K562 (cell line): Measurements from ENCODE around the gene ALKBH7. TPM values are rescaled to one million over a fixed set of nuclear protein-coding genes. Genes with fewer than 3 reads are reported as not detected.
A peak's percentile ranks its signal among the peaks of the same experiment; 100 is the strongest.

ENCODE experiments used
- ATAC-seq: fragments of 200-7000 bp; cut with Tn5 transposase; 3 replicates; pipeline ENCODE4 v1.9.1; 2020; ENCODE audit warnings: moderate library complexity
- BruUV-seq: library from RNA; stranded (reverse); fragments of 400-500 nt; replicated peaks from 2 replicates; lab custom pipeline; 2021; lab: Mats Ljungman, UMichigan
- CTCF ChIA-PET: fragments of 300-600 bp; formaldehyde crosslinking; extraction: SDS; loops from one replicate; lab custom pipeline; 2021; ENCODE audit warnings: low intra/inter-chr PET ratio; lab: Yijun Ruan, JAX
- POLR2A ChIA-PET: fragments of 300-600, 350-650 bp; sonication (Branson Sonifier 250); formaldehyde crosslinking; extraction: SDS; loops from one replicate; lab custom pipeline; 2021; ENCODE audit warnings: antibody characterized with exemption, inconsistent platforms; lab: Yijun Ruan, JAX
- DNase-seq, 4 experiments: peaks; one replicate each; pipeline versions ENCODE4 v3.0.0 to v3.0.0-alpha.2; 2011 to 2018; ENCODE audit warnings: low spot score in 3 of 4, mixed read lengths in 3 of 4; ENCODE audit errors: extremely low read depth in 1 of 4
- FAIRE-seq: peaks from 2 replicates; lab custom pipeline; 2011; peaks lifted over from hg19 to GRCh38; lab: Jason Lieb, UNC
- H2AFZ ChIP-seq: 2 replicates; pipeline ENCODE4 v1.6.0; 2011; ENCODE audit warnings: low read depth, low read length, control low read depth, inconsistent platforms
- H3K27ac ChIP-seq: fragments of 200-600 bp; 3 replicates; pipeline ENCODE4 v1.8.0; 2011; ENCODE audit warnings: low read depth, mild to moderate bottlenecking, control low read depth, inconsistent platforms, low read length, moderate library complexity, mixed read lengths; ENCODE audit errors: extremely low read depth
- H3K27me3 ChIP-seq, 2 experiments: fragments of 300-600 bp in 1 of 2; 2 replicates in 1 of 2; 3 replicates in 1 of 2; pipeline versions ENCODE4 v1.6.0 to v1.8.0; 2011; ENCODE audit warnings: inconsistent platforms in 2 of 2, low read length in 2 of 2, mild to moderate bottlenecking in 1 of 2, mixed read lengths in 1 of 2, moderate library complexity in 1 of 2; ENCODE audit not compliant: control insufficient read depth in 2 of 2, insufficient read depth in 2 of 2
- H3K36me3 ChIP-seq: fragments of 300-600 bp; 3 replicates; pipeline ENCODE4 v1.8.0; 2011; ENCODE audit warnings: mild to moderate bottlenecking, low read length, inconsistent platforms; ENCODE audit not compliant: control insufficient read depth, insufficient read depth
- H3K4me1 ChIP-seq, 2 experiments: fragments of 200-600 bp in 1 of 2; replicated peaks in 1 of 2; 2 replicates in 1 of 2; 3 replicates in 1 of 2; pipeline versions ENCODE4 v1.5.1 to v1.8.0; 2011; ENCODE audit warnings: inconsistent platforms in 2 of 2, low read length in 2 of 2, mild to moderate bottlenecking in 1 of 2, mixed read lengths in 1 of 2, moderate library complexity in 1 of 2; ENCODE audit not compliant: control insufficient read depth in 2 of 2, insufficient read depth in 2 of 2
- H3K4me2 ChIP-seq: 2 replicates; pipeline ENCODE4 v1.6.1; 2011; ENCODE audit warnings: low read length, control low read depth, inconsistent platforms, mixed read lengths; ENCODE audit not compliant: insufficient read depth
- H3K4me3 ChIP-seq: fragments of 200-600 bp; sonication (generic), shearing (Covaris generic); 2 replicates; pipeline ENCODE4 v1.5.1; 2016; ENCODE audit warnings: control low read depth, inconsistent platforms
- H3K79me2 ChIP-seq: fragments of 200-600 bp; 3 replicates; pipeline ENCODE4 v1.8.0; 2011; ENCODE audit warnings: low read length, inconsistent platforms; ENCODE audit not compliant: control insufficient read depth, insufficient read depth
- H3K9ac ChIP-seq, 2 experiments: 2 replicates each; pipeline versions ENCODE4 v1.6.0 to v1.6.1; 2011; ENCODE audit warnings: low read depth in 2 of 2, low read length in 2 of 2, control low read depth in 1 of 2, inconsistent platforms in 1 of 2, mild to moderate bottlenecking in 1 of 2, mixed read lengths in 1 of 2; ENCODE audit not compliant: insufficient read depth in 1 of 2
- H3K9me1 ChIP-seq: one replicate; pipeline ENCODE4 v1.6.0; 2011; ENCODE audit warnings: inconsistent platforms, mild to moderate bottlenecking, low read length, moderate library complexity; ENCODE audit not compliant: control insufficient read depth, insufficient read depth
- H3K9me3 ChIP-seq: replicated peaks from 2 replicates; pipeline ENCODE4 v1.5.1; 2011; ENCODE audit warnings: low read depth, low read length, inconsistent platforms; ENCODE audit not compliant: control insufficient read depth, insufficient read depth
- H4K20me1 ChIP-seq: replicated peaks from 2 replicates; pipeline ENCODE4 v1.6.1; 2011; ENCODE audit warnings: low read length, inconsistent platforms, mixed read lengths; ENCODE audit not compliant: control insufficient read depth, insufficient read depth
- ATF1 ChIP-seq, 2 experiments: fragments of 450-650 bp in 1 of 2; IDR thresholded peaks; 2 replicates each; pipeline ENCODE4 v1.6.1; 2016; ENCODE audit warnings: missing compliant biosample characterization in 1 of 2, missing genetic modification characterization in 1 of 2
- CREB3 ChIP-seq: fragments of 450-650 bp; conservative IDR thresholded peaks from 2 replicates; pipeline ENCODE4 v1.6.1; 2016; ENCODE audit warnings: missing genetic modification characterization, low read depth, mild to moderate bottlenecking, missing compliant biosample characterization, moderate library complexity
- EGR1 ChIP-seq: fragments of 450-650 bp; conservative IDR thresholded peaks from 2 replicates; pipeline ENCODE4 v1.6.1; 2017; ENCODE audit warnings: mild to moderate bottlenecking
- ESRRB ChIP-seq: fragments of 250-450 bp; sonication (Bioruptor Pico); IDR thresholded peaks from 2 replicates; pipeline ENCODE4 v1.5.0; 2020; ENCODE audit warnings: mild to moderate bottlenecking, moderate library complexity, borderline replicate concordance
- FOS ChIP-seq: IDR thresholded peaks from 3 replicates; pipeline ENCODE4 v1.6.1; 2011; ENCODE audit not compliant: insufficient read length; ENCODE audit errors: extremely low read depth
- FOXK1 ChIP-seq: sonication (generic); formaldehyde crosslinking; IDR thresholded peaks from 2 replicates; pipeline ENCODE4 v1.8.0; 2022; ENCODE audit warnings: missing genetic modification reagents, mild to moderate bottlenecking, borderline replicate concordance
- HDAC1 ChIP-seq, 2 experiments: fragments of 450-650 bp; IDR thresholded peaks; 2 replicates each; pipeline ENCODE4 v1.6.1; 2016 to 2017; ENCODE audit warnings: inconsistent platforms in 1 of 2, mild to moderate bottlenecking in 1 of 2, moderate library complexity in 1 of 2
- HLTF ChIP-seq: fragments of 450-650 bp; IDR thresholded peaks from 2 replicates; pipeline ENCODE4 v1.6.1; 2016
- KDM1A ChIP-seq, 2 experiments: fragments of 450-650 bp; IDR thresholded peaks; 2 replicates each; pipeline ENCODE4 v1.6.1; 2016; ENCODE audit warnings: mild to moderate bottlenecking in 2 of 2
- MEF2D ChIP-seq: conservative IDR thresholded peaks from 2 replicates; pipeline ENCODE4 v1.6.1; 2016; ENCODE audit warnings: low read depth, missing genetic modification characterization, missing compliant biosample characterization
- NFE2 ChIP-seq: IDR thresholded peaks from 2 replicates; pipeline ENCODE4 v1.6.1; 2014; ENCODE audit warnings: antibody characterized with exemption, low read depth
- RFX5 ChIP-seq: IDR thresholded peaks from 2 replicates; pipeline ENCODE4 v1.6.1; 2011; ENCODE audit warnings: low read depth, mild to moderate bottlenecking, improper control_type of control experiment, low read length
- ZBTB1 ChIP-seq: sonication (generic); formaldehyde crosslinking; IDR thresholded peaks from 2 replicates; pipeline ENCODE4 v1.8.1; 2023; ENCODE audit warnings: missing genetic modification reagents, low read depth, mild to moderate bottlenecking, borderline replicate concordance
- ZBTB26 ChIP-seq: fragments of 450-650 bp; formaldehyde crosslinking; IDR thresholded peaks from 2 replicates; pipeline ENCODE4 v1.4.0; 2022; ENCODE audit warnings: missing genetic modification characterization
- WGBS: fragments of 100-300 bp; shearing (Covaris generic); methylation state at CpG from one replicate; pipeline ENCODE4 v1.1.6; 2016; ENCODE audit warnings: low coverage, mixed read lengths; ENCODE audit not compliant: insufficient coverage; ENCODE audit errors: missing lambda C conversion rate; 5-methylcytosine and 5-hydroxymethylcytosine counted together
- in situ Hi-C: fragments of 300-500 bp; cut with MboI; formaldehyde crosslinking; loops from 4 replicates; pipeline ENCODE4 v1.15.0; 2018; ENCODE audit warnings: inconsistent platforms, mixed read lengths
- intact Hi-C: fragments of 100-400 bp; cut with micrococcal nuclease; formaldehyde crosslinking; loops from 2 replicates; pipeline ENCODE4 v1.14.2; 2022
- polyA plus RNA-seq, 8 experiments: library from polyadenylated mRNA; depleted of rRNA in 4 of 8; stranded (reverse) in 5 of 8; unstranded in 3 of 8; fragments of >200 nt; fragmentation: Nextera tagmentation in 2 of 8; fragmentation: Illumina TruSeq in 1 of 8; extraction: Ambion mirVana in 2 of 8; extraction: Trizol in 1 of 8; gene quantifications; 2 replicates each; pipeline versions ENCODE4 v1.2.1 to v1.2.3, GENCODE V29; 2011 to 2014; ENCODE audit warnings: inconsistent platforms in 1 of 8, missing spikeins in 1 of 8
- total RNA-seq, 7 experiments: library from RNA; depleted of rRNA in 6 of 7; stranded (reverse); fragments of >200 nt in 6 of 7; fragmentation: Illumina TruSeq in 2 of 7; extraction: Trizol in 2 of 7; gene quantifications; 2 replicates each; pipeline versions ENCODE4 v1.2.1 to v1.2.3, GENCODE V29; 2011 to 2021; ENCODE audit warnings: low replicate concordance in 1 of 7

Gene ALKBH7
- total and polyA plus RNA-seq, 9 of the 15 experiments (the other 6 are each of a cell fraction or from before 2014, with no cell fraction given): 0.69 to 94.8 (median 17.6) TPM

- CTCF ChIA-PET: no interaction called here
- no TSS peak for BruUV-seq
Observed at GRCh38 chr19:6333439-6333838, 39.2 kb upstream of the ALKBH7 start, which contains the start of gene ACER1. TSS of gene ACER1 (minus strand) at chr19:6333612. CDS start at chr19:6333551, 61 bp downstream.

GRCh38 chr19:6334490-6335285 lies 37.9 kb upstream of the ALKBH7 start:
- ATAC-seq (no peak), DNase-seq (peak in 1 of 4 experiments; percentile 14), FAIRE-seq (no peak)
- WGBS: 8% methylated on average over 5 of the region's 6 CpGs
- H3K9ac ChIP-seq: no peak overlapping the region
- no peak overlapping the region for H3K4me2 ChIP-seq
- no TSS peak for BruUV-seq
- peaks cover 0 to 37% of the 10 kb centered on the region in 2 experiments; a peak in 4 of 5 replicates for H3K27me3 ChIP-seq
- no peaks in the 10 kb centered on the region for H3K79me2 ChIP-seq
- H3K9me1 ChIP-seq: no peaks in the 10 kb centered on the region
- CTCF ChIA-PET: no interaction called here
- H2AFZ ChIP-seq: no peak overlapping the region
- H3K9me3 ChIP-seq: no peaks in the 10 kb centered on the region; the same call in 1 of the 2 replicates
- intact Hi-C loops (no loop called here), in situ Hi-C loops (no loop called here)
- H3K4me3 ChIP-seq: no peak overlapping the region
- H3K4me1 ChIP-seq: peaks cover 0 to 5% of the 10 kb centered on the region in 2 experiments; a peak in 2 of 5 replicates
- no peak overlapping the region for H3K27ac ChIP-seq
- H3K36me3 ChIP-seq: no peaks in the 10 kb centered on the region
- H4K20me1 ChIP-seq: no peaks in the 10 kb centered on the region; the same call in 1 of the 2 replicates
- POLR2A ChIA-PET: interaction anchor here (0.6 kb wide), 1 partner anchor 23 kb away, joined by 3 read pairs; no protein-coding TSS in a partner anchor
- TF ChIP-seq HDAC1 (IDR thresholded peaks at IDR 0.05): no peak
- TF ChIP-seq FOS: no peak
- no peak for TF ChIP-seq RFX5
- no peak for TF ChIP-seq ATF1 (CRISPR knock-in tag; IDR thresholded peaks at IDR 0.05)
- no peak for TF ChIP-seq ATF1 (tag; IDR thresholded peaks at IDR 0.05)
- no peak for TF ChIP-seq ESRRB
- TF ChIP-seq CREB3 (tag): no peak
- no peak for TF ChIP-seq ZBTB1 (CRISPR knock-in tag)
- no peak for TF ChIP-seq ZBTB26 (CRISPR knock-in tag)
- no peak for TF ChIP-seq FOXK1 (CRISPR knock-in tag)
- TF ChIP-seq KDM1A (IDR thresholded peaks at IDR 0.05): peak in 1 of 2 experiments; percentile 51; a peak in 2 of 4 replicates

More at GRCh38 chr19:6333439-6333838, 39.2 kb upstream of the ALKBH7 start, which contains the start of gene ACER1:
- Histone ChIP-seq H3K36me3 (no peaks in the 10 kb centered on the region), H3K79me2 (no peaks in the 10 kb centered on the region), H3K9ac (peak within 1 kb of the TSS in 1 of 2 experiments; percentile 26; a peak in 1 of 4 replicates), H3K27me3 (peaks cover 0 to 37% of the 10 kb centered on the region in 2 experiments), H3K9me1 (no peaks in the 10 kb centered on the region), H3K9me3 (no peaks in the 10 kb centered on the region; the same call in 1 of the 2 replicates), H3K4me3 (no peak within 1 kb of the TSS), H4K20me1 (no peaks in the 10 kb centered on the region; the same call in 1 of the 2 replicates), H3K4me1 (peaks cover 0 to 5% of the 10 kb centered on the region in 2 experiments; a peak in 2 of 5 replicates), H3K4me2 (no peak within 1 kb of the TSS), H3K27ac (no peak within 1 kb of the TSS), H2AFZ (no peak within 1 kb of the TSS)
- in situ Hi-C loops (no loop called here), intact Hi-C loops (no loop called here)
- no peak for FAIRE-seq
- WGBS: 21% methylated on average over 11 of the region's 17 CpGs
- DNase-seq: no peak
- TF ChIP-seq HLTF: no peak
- TF ChIP-seq EGR1: peak; percentile 67
- TF ChIP-seq NFE2: no peak
- TF ChIP-seq MEF2D: no peak
- no peak for ATAC-seq
- POLR2A ChIA-PET: no interaction called here
